Naive thymus-derived CD4-positive, alpha-beta T cell (primary cell): ENCODE data around the gene ACSL6. TPM values are rescaled to one million over a fixed set of nuclear protein-coding genes. Genes with fewer than 3 reads are reported as not detected.

Experiments
- ATAC-seq: fragments of 150-1000 bp; cut with Tn5 transposase; 2 replicates; pipeline ENCODE4 v1.10.0; 2021; ENCODE audit warnings: mild to moderate bottlenecking, moderate library complexity
- CTCF ChIA-PET: fragments of 350-600 bp; sonication (Branson Sonifier 250); formaldehyde crosslinking; loops from one replicate; lab custom pipeline; 2021; ENCODE audit warnings: antibody characterized with exemption; lab: Charles Lee
- POLR2A ChIA-PET: fragments of 350-600 bp; sonication (Branson Sonifier 250); formaldehyde crosslinking; loops from one replicate; lab custom pipeline; 2021; ENCODE audit warnings: antibody characterized with exemption, inconsistent platforms; lab: Charles Lee
- DNase-seq, 9 donors: peaks; one replicate each; pipeline versions ENCODE4 v3.0.0 to v3.0.0-alpha.2; 2020 to 2022; ENCODE audit warnings: mixed read lengths in 1 of 9
- H3K27ac ChIP-seq: one replicate; pipeline ENCODE4 v1.7.0; 2013; ENCODE audit warnings: mild to moderate bottlenecking, low read depth, low read length, moderate library complexity
- H3K27me3 ChIP-seq, 2 donors: one replicate each; pipeline ENCODE4 v1.7.0; 2013; ENCODE audit warnings: low read length in 2 of 2, mild to moderate bottlenecking in 2 of 2, moderate library complexity in 2 of 2; ENCODE audit not compliant: control insufficient read depth in 2 of 2, insufficient read depth in 2 of 2
- H3K36me3 ChIP-seq, 3 experiments: 1 replicate in 2 of 3; 2 replicates in 1 of 3; pipeline ENCODE4 v1.7.0; 2013; ENCODE audit warnings: low read length in 3 of 3, mild to moderate bottlenecking in 3 of 3, moderate library complexity in 1 of 3; ENCODE audit not compliant: insufficient read depth in 3 of 3, control insufficient read depth in 2 of 3
- H3K4me1 ChIP-seq, 2 donors: one replicate each; pipeline ENCODE4 v1.7.0; 2013; ENCODE audit warnings: low read length in 2 of 2, mild to moderate bottlenecking in 2 of 2, moderate library complexity in 1 of 2; ENCODE audit not compliant: control insufficient read depth in 2 of 2, insufficient read depth in 2 of 2
- H3K4me3 ChIP-seq: 2 replicates; pipeline ENCODE4 v1.7.0; 2013; ENCODE audit warnings: mild to moderate bottlenecking, low read length
- H3K9me3 ChIP-seq, 3 experiments: 1 replicate in 2 of 3; 2 replicates in 1 of 3; pipeline ENCODE4 v1.7.0; 2013; ENCODE audit warnings: low read length in 3 of 3; ENCODE audit not compliant: control insufficient read depth in 2 of 3
- H3K27ac Mint-ChIP-seq, 9 donors: one replicate each; pipeline ENCODE4 v1.8.0; 2020 to 2022; ENCODE audit warnings: mixed read lengths in 9 of 9, mild to moderate bottlenecking in 8 of 9, moderate library complexity in 5 of 9, inconsistent platforms in 2 of 9
- H3K27me3 Mint-ChIP-seq, 5 donors: one replicate each; pipeline ENCODE4 v1.8.0; 2021 to 2022; ENCODE audit warnings: mixed read lengths in 5 of 5, mild to moderate bottlenecking in 1 of 5
- H3K36me3 Mint-ChIP-seq, 5 donors: one replicate each; pipeline ENCODE4 v1.8.0; 2020 to 2022; ENCODE audit warnings: mixed read lengths in 5 of 5, mild to moderate bottlenecking in 3 of 5, inconsistent platforms in 1 of 5
- H3K4me1 Mint-ChIP-seq, 7 donors: one replicate each; pipeline ENCODE4 v1.8.0; 2020 to 2022; ENCODE audit warnings: mixed read lengths in 7 of 7, mild to moderate bottlenecking in 3 of 7, inconsistent platforms in 1 of 7
- H3K4me3 Mint-ChIP-seq, 10 donors: one replicate each; pipeline ENCODE4 v1.8.0; 2020 to 2022; ENCODE audit warnings: mild to moderate bottlenecking in 10 of 10, mixed read lengths in 10 of 10, moderate library complexity in 6 of 10, inconsistent platforms in 2 of 10
- H3K9me3 Mint-ChIP-seq, 11 donors: one replicate each; pipeline ENCODE4 v1.8.0; 2020 to 2022; ENCODE audit warnings: mixed read lengths in 11 of 11, mild to moderate bottlenecking in 4 of 11, inconsistent platforms in 1 of 11, moderate library complexity in 1 of 11
- intact Hi-C, 2 donors: fragments of 100-400 bp; cut with micrococcal nuclease; formaldehyde crosslinking; loops; one replicate each; pipeline ENCODE4 v1.15.1; 2023
- polyA plus RNA-seq, 2 donors: library from polyadenylated mRNA; unstranded; fragments of 300-500 nt; fragmentation: Illumina TruSeq; gene quantifications; one replicate each; pipeline ENCODE4 v1.2.3, GENCODE V29; 2021
- total RNA-seq, 6 experiments: library from RNA in 5 of 6; stranded (reverse) in 5 of 6; gene quantifications; 1 replicate in 5 of 6; 2 replicates in 1 of 6; pipeline ENCODE4 v1.2.3 and lab custom pipeline; 2021 to 2026

The ACSL6 gene
- total and polyA plus RNA-seq, 7 experiments from 2014 or later = 13.6 to 42.8 (median 22.2) TPM

DNA sequence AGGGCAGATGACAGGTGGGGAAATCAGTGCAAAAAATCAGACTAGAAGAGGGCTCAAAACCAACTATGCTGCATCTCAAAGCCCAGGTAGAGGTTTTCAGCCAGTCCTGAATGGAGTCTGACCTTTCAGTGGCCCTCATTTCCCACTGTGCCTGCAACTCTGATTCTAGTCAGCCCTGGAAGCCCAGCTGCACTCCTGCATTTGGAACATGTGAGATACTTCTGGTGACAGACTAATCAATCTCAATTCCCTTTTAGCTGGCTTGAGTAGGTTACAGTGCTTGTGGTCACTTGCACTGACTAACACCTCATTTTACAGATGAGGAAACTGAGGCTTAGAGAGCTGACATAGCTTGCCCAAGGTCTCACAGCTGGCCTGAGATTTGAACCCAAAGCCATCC lies 7.9 kb upstream of the ACSL6 start:
- POLR2A ChIA-PET = interaction anchor here (0.7 kb wide), 1 partner anchor 274 kb away, joined by 3 read pairs; no protein-coding TSS in a partner anchor
- H3K36me3 Mint-ChIP-seq = no peaks in the 10 kb centered on the region
- peak overlapping the region in 2 of 9 donors; percentile 36 to 82 for H3K27ac Mint-ChIP-seq

DNA sequence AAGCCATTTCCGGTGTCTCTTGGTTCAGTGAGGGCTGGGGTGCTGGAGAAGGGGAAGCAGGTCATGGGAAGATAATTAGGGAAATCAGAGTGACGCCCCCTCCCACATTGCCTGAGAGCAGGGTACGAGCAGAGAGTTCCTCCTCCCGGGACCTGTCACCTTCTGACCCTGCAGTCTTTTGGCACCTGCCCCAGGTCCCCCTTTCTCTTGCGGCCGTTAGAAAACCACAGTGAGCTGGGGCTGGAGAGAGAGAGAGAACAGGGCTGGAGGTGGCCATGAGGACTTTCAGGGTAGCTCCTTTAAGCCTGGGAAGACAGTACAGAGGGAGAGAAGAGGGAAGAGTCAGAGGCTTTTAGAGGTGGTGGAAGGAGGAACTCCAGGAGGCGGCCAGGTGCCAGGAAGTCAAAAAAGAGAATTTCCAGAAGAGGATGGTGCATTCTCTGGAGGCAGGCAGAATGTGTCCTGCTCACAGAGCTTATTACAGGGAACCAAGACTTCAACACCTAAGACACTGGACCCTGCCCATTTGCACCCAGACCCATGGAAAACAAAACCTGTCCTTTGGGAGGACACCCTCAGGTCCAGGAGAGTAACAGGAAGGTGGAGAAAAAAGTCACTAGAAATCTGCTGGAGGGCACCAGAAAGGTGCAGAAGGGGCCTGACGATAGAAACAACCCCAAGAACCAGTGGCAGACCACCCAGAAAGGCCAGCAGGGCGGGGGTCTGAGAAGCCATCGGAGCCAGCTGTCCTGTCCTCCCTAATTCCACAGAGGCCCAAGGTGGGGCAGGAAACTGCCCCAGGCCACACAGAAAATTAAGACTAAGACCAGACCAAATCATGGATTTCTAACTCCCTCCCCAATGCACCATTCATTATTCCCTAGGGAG lies 6.5 kb upstream of the ACSL6 start:
- Histone ChIP-seq H3K9me3 (no peaks in the 10 kb centered on the region), H3K36me3 (no peaks in the 10 kb centered on the region), H3K4me1 (peaks cover 19 to 24% of the 10 kb centered on the region in 2 donors), H3K27ac (no peak overlapping the region), H3K4me3 (no peak overlapping the region), H3K27me3 (no peaks in the 10 kb centered on the region)
- H3K4me3 Mint-ChIP-seq = peak overlapping the region in 2 of 10 donors; percentile 0 to 43
- H3K9me3 Mint-ChIP-seq = no peaks in the 10 kb centered on the region
- H3K4me1 Mint-ChIP-seq = peaks cover 10 to 54% (median 43%) of the 10 kb centered on the region in 7 donors
- H3K36me3 Mint-ChIP-seq = no peaks in the 10 kb centered on the region
- DNase-seq (peak in 1 of 9 donors; percentile 18), ATAC-seq (no peak)
- peaks cover 0 to 66% (median 0%) of the 10 kb centered on the region in 5 donors for H3K27me3 Mint-ChIP-seq
- POLR2A ChIA-PET = no interaction called here
- CTCF ChIA-PET = no interaction called here
- intact Hi-C loops = no loop called here
- H3K27ac Mint-ChIP-seq = peak overlapping the region in 4 of 9 donors; percentile 4 to 71 (median 59)

More for the DNA sequence above, 7.9 kb upstream of the ACSL6 start:
- no peaks in the 10 kb centered on the region for H3K27me3 ChIP-seq
- H3K4me1 Mint-ChIP-seq = peaks cover 10 to 54% (median 43%) of the 10 kb centered on the region in 7 donors
- no peak overlapping the region for H3K4me3 ChIP-seq
- H3K4me1 ChIP-seq = peaks cover 19 to 24% of the 10 kb centered on the region in 2 donors
- no peaks in the 10 kb centered on the region for H3K9me3 ChIP-seq
- H3K4me3 Mint-ChIP-seq = peak overlapping the region in 1 of 10 donors; percentile 66
- no peak for ATAC-seq
- no peaks in the 10 kb centered on the region for H3K36me3 ChIP-seq
- CTCF ChIA-PET = interaction anchor here (1.0 kb wide), 1 partner anchor 13 kb away, joined by 4 read pairs; no protein-coding TSS in a partner anchor
- DNase-seq = peak in 1 of 9 donors; percentile 17
- intact Hi-C loops = no loop called here
- H3K27ac ChIP-seq = peak overlapping the region; percentile 46
- no peaks in the 10 kb centered on the region for H3K9me3 Mint-ChIP-seq
- H3K27me3 Mint-ChIP-seq = peaks cover 0 to 52% (median 0%) of the 10 kb centered on the region in 5 donors

DNA sequence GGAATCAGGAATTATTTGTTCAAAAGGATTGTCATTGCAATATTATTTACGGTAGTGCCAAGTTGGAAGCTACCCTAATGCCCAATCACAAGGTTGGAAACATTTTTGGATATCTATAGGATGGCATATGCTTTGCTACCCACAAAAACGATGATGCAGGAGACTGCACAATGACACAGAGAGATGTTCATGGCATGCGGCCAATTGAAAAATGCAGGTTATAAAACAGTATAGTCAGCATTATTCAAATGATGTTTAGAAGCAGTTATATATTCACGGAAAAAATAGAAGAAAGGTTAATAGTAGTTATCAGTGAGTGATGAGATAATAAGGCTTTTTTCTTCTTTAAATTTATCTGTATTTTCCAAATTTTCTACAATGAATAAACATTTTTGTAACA lies 5.9 kb upstream of the ACSL6 start:
- ChIA-PET POLR2A (no interaction called here), CTCF (no interaction called here)

DNA sequence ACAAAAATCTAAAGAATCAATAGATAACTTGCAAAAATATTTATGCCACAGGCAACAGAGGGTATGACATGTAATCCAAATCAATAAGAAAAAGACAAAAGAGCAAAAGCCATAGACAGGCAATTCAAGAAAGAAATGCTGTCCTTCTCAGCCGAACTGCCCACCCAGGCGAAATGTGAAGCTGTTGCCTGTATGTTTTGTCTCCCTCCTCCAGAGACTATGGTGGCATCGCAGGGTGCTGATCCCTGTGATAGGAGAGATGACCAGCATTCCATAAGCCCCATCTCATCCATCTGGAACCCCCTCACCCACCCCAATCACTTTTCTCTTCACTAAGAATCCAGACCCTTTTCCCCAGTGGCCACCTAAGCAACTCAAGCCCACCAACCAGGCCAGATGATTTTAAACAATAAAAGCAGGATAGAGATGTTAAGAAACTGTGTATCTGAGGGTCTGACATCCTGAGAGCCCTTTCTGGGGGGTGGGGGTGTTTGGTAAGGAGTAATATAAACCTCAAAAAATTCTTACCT lies 5.3 kb upstream of the ACSL6 start:
- intact Hi-C loops = no loop called here
- ChIA-PET CTCF (interaction anchor here (0.6 kb wide), 1 partner anchor 574 kb away, joined by 3 read pairs; no protein-coding TSS in a partner anchor), POLR2A (no interaction called here)
- no peak overlapping the region for H3K4me3 Mint-ChIP-seq
- H3K9me3 Mint-ChIP-seq = peaks cover 0 to 2% (median 0%) of the 10 kb centered on the region in 11 donors
- Histone ChIP-seq H3K9me3 (no peaks in the 10 kb centered on the region), H3K4me3 (no peak overlapping the region), H3K4me1 (peaks cover 19 to 24% of the 10 kb centered on the region in 2 donors), H3K27me3 (no peaks in the 10 kb centered on the region), H3K36me3 (no peaks in the 10 kb centered on the region), H3K27ac (no peak overlapping the region)
- peaks cover 0 to 1% (median 0%) of the 10 kb centered on the region in 5 donors for H3K36me3 Mint-ChIP-seq
- H3K27ac Mint-ChIP-seq = no peak overlapping the region
- ATAC-seq = no peak
- peaks cover 10 to 53% (median 43%) of the 10 kb centered on the region in 7 donors for H3K4me1 Mint-ChIP-seq
- no peak for DNase-seq
- peaks cover 0 to 76% (median 7%) of the 10 kb centered on the region in 5 donors for H3K27me3 Mint-ChIP-seq

More for the DNA sequence above, 5.9 kb upstream of the ACSL6 start:
- peaks cover 0 to 72% (median 5%) of the 10 kb centered on the region in 5 donors for H3K27me3 Mint-ChIP-seq
- H3K36me3 Mint-ChIP-seq = peaks cover 0 to 1% (median 0%) of the 10 kb centered on the region in 5 donors
- intact Hi-C loops = no loop called here
- ATAC-seq (no peak), DNase-seq (no peak)
- peak overlapping the region in 1 of 10 donors; percentile 43 for H3K4me3 Mint-ChIP-seq
- H3K4me1 Mint-ChIP-seq = peaks cover 10 to 57% (median 43%) of the 10 kb centered on the region in 7 donors
- Histone ChIP-seq H3K36me3 (no peaks in the 10 kb centered on the region), H3K4me1 (peaks cover 19 to 24% of the 10 kb centered on the region in 2 donors), H3K9me3 (no peaks in the 10 kb centered on the region), H3K27ac (no peak overlapping the region), H3K4me3 (no peak overlapping the region), H3K27me3 (no peaks in the 10 kb centered on the region)
- peaks cover 0 to 2% (median 0%) of the 10 kb centered on the region in 11 donors for H3K9me3 Mint-ChIP-seq
- H3K27ac Mint-ChIP-seq = peak overlapping the region in 2 of 9 donors; percentile 64 to 71

DNA sequence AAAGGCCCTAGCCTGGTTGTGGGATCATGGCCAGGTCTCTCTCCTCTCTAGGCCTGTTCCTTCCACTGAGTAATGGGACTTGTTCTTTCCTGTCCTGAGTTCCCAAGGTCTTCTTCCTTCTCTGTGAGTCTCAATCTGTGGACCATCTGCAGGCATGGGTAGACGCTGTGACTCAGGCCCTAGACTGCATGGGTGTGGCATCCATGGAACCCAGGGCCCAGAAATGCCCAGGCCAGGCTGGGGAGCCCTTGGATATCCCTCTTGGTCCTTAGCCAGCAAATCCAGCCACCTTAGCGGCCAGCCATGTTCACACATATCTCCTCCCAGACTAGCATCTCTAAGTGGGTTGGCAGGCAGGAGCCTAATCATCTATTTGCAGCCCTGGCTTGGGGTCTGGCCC lies 2.3 kb upstream of the ACSL6 start:
- DNase-seq (peak in 1 of 9 donors; percentile 19), ATAC-seq (no peak)
- intact Hi-C loops = no loop called here
- peaks cover 16 to 47% (median 30%) of the 10 kb centered on the region in 7 donors for H3K4me1 Mint-ChIP-seq
- POLR2A ChIA-PET = no interaction called here
- CTCF ChIA-PET = interaction anchor here (0.6 to 1.1 kb wide), 2 partner anchors 425 to 486 kb away, joined by 3 read pairs; no protein-coding TSS in a partner anchor
- H3K27me3 ChIP-seq = no peaks in the 10 kb centered on the region
- H3K27ac ChIP-seq = no peak overlapping the region
- H3K9me3 Mint-ChIP-seq = peaks cover 0 to 2% (median 0%) of the 10 kb centered on the region in 11 donors
- no peaks in the 10 kb centered on the region for H3K36me3 ChIP-seq
- peak overlapping the region in 5 of 10 donors; percentile 8 to 54 (median 16) for H3K4me3 Mint-ChIP-seq
- H3K27ac Mint-ChIP-seq = no peak overlapping the region
- peaks cover 6 to 90% (median 20%) of the 10 kb centered on the region in 5 donors for H3K27me3 Mint-ChIP-seq
- peaks cover 3 to 7% of the 10 kb centered on the region in 2 donors for H3K4me1 ChIP-seq
- H3K9me3 ChIP-seq = no peaks in the 10 kb centered on the region
- H3K36me3 Mint-ChIP-seq = peaks cover 0 to 3% (median 0%) of the 10 kb centered on the region in 5 donors
- no peak overlapping the region for H3K4me3 ChIP-seq

DNA sequence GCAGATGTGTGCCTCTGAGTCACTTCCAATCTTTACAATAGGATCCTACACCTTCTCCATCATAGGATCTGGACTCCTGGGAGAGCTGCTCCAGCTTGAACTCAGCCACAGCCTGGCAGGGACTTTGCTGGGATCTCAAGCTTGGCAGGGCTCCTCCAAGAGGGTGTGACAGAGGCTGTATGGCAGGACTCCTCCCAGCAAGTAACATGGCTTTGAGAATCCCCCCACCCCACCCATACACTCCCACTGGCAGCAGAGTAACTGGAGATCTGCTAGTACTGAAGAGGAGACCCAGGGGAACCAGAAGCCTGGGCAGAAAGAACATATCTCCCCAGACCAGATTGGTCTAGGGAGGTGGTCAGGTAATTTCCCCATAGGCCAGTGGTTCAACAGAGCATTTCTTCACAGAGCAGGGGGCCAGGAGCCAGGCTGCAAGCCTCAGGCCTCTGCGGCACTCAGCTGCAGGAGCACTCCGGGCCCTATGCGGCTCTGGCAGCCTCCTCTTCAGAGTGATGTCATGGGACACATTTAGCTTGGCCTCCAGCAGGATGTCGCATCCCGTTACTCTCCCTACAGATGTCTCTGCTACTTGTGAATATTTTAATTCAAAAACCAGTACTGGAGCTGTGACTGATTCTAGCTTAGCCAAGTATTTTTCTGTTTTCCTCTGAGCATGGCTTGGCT lies 1.7 kb upstream of the ACSL6 start:
- no peak for ATAC-seq
- H3K9me3 Mint-ChIP-seq = peaks cover 0 to 2% (median 0%) of the 10 kb centered on the region in 11 donors
- peaks cover 17 to 45% (median 30%) of the 10 kb centered on the region in 7 donors for H3K4me1 Mint-ChIP-seq
- ChIA-PET CTCF (interaction anchor here (0.6 to 1.1 kb wide), 2 partner anchors 424 to 486 kb away, joined by 3 read pairs; no protein-coding TSS in a partner anchor), POLR2A (no interaction called here)
- H3K4me1 ChIP-seq = peaks cover 0 to 7% of the 10 kb centered on the region in 2 donors
- no peak overlapping the region for H3K27ac ChIP-seq
- peak in 1 of 9 donors; percentile 19 for DNase-seq
- H3K27ac Mint-ChIP-seq = no peak overlapping the region
- peak overlapping the region in 4 of 10 donors; percentile 8 to 18 (median 13) for H3K4me3 Mint-ChIP-seq
- H3K4me3 ChIP-seq = no peak overlapping the region
- intact Hi-C loops = no loop called here
- peaks cover 6 to 93% (median 20%) of the 10 kb centered on the region in 5 donors for H3K27me3 Mint-ChIP-seq
- peaks cover 0 to 3% (median 0%) of the 10 kb centered on the region in 5 donors for H3K36me3 Mint-ChIP-seq
- H3K27me3 ChIP-seq = no peaks in the 10 kb centered on the region
- no peaks in the 10 kb centered on the region for H3K36me3 ChIP-seq
- H3K9me3 ChIP-seq = no peaks in the 10 kb centered on the region
